COR-L47 (cell line): ENCODE measurements around the gene COL28A1.
"Not testable (repeated sequence)": the region's sequence is repeated elsewhere in the genome, so short reads cannot be mapped to it uniquely, and the experiment has no call there.

Experiments
- DNase-seq: peaks from one replicate; lab custom pipeline; 2025; lab: John Stamatoyannopoulos, UW

The COL28A1 gene

GRCh38 chr7:7517754-7518153, 17.9 kb downstream of the COL28A1 start:
- no peak for DNase-seq

GRCh38 chr7:7516662-7517061, 19.0 kb downstream of the COL28A1 start:
- no peak for DNase-seq

GRCh38 chr7:7516156-7516555, 19.5 kb downstream of the COL28A1 start:
- DNase-seq, result no peak

GRCh38 chr7:7512861-7513597, 22.6 kb downstream of the COL28A1 start:
- no peak for DNase-seq

GRCh38 chr7:7510794-7511193, 24.9 kb downstream of the COL28A1 start:
- DNase-seq, result no peak

- no peak for DNase-seq
Observed at GRCh38 chr7:7505915-7506314, 29.8 kb downstream of the COL28A1 start.

GRCh38 chr7:7504910-7505704, 30.6 kb downstream of the COL28A1 start:
- DNase-seq, result peak; percentile 50

GRCh38 chr7:7499892-7500291, 35.8 kb downstream of the COL28A1 start:
- no peak for DNase-seq

- peak; percentile 45 for DNase-seq
Observed at GRCh38 chr7:7498856-7499255, 36.8 kb downstream of the COL28A1 start.

- no peak for DNase-seq
Observed at GRCh38 chr7:7496311-7496710, 39.4 kb downstream of the COL28A1 start.

GRCh38 chr7:7495171-7495570, 40.5 kb downstream of the COL28A1 start:
- DNase-seq, result no peak

GRCh38 chr7:7491044-7491443, 44.6 kb downstream of the COL28A1 start:
- no peak for DNase-seq

- no peak for DNase-seq
Observed at GRCh38 chr7:7490003-7490402, 45.7 kb downstream of the COL28A1 start.

GRCh38 chr7:7489546-7489945, 46.1 kb downstream of the COL28A1 start:
- DNase-seq, result no peak

- DNase-seq, result no peak
Observed at GRCh38 chr7:7486362-7486761, 49.3 kb downstream of the COL28A1 start.

- no peak for DNase-seq
Observed at GRCh38 chr7:7484072-7484471, 51.6 kb downstream of the COL28A1 start.

GRCh38 chr7:7481802-7482201, 53.9 kb downstream of the COL28A1 start:
- no peak for DNase-seq

- DNase-seq, result no peak
Observed at GRCh38 chr7:7479275-7479805, 56.3 kb downstream of the COL28A1 start.

- DNase-seq, result no peak
Observed at GRCh38 chr7:7478569-7478968, 57.1 kb downstream of the COL28A1 start.

- not testable (repeated sequence) for DNase-seq
Observed at GRCh38 chr7:7477641-7478040, 58.0 kb downstream of the COL28A1 start.

- DNase-seq, result no peak
Observed at GRCh38 chr7:7476381-7476780, 59.3 kb downstream of the COL28A1 start.

- no peak for DNase-seq
Observed at GRCh38 chr7:7475601-7476000, 60.1 kb downstream of the COL28A1 start.

GRCh38 chr7:7474436-7474835, 61.2 kb downstream of the COL28A1 start:
- no peak for DNase-seq
